NCI-H1092 treated with DMSO at 0.1 percent for 48 hours (cell line): Measurements from ENCODE around the gene TTLL11.
"Not testable (repeated sequence)": the region's sequence is repeated elsewhere in the genome, so short reads cannot be mapped to it uniquely, and the experiment has no call there.

ENCODE experiments used
- DNase-seq: peaks from one replicate; lab custom pipeline; 2025; lab: John Stamatoyannopoulos, UW

TTLL11 gene

GRCh38 chr9:121901616-121902015 is 191.5 kb downstream of the TTLL11 start:
- DNase-seq = no peak

GRCh38 chr9:121900163-121900562 is 192.9 kb downstream of the TTLL11 start:
- DNase-seq = no peak

- DNase-seq = no peak
These were observed 194.3 kb downstream of the TTLL11 start for GRCh38 chr9:121898856-121899255.

GRCh38 chr9:121897140-121897539 is 196.0 kb downstream of the TTLL11 start:
- DNase-seq = no peak

- no peak for DNase-seq
These were observed 196.6 kb downstream of the TTLL11 start for GRCh38 chr9:121896545-121896943.

GRCh38 chr9:121895818-121896544 is 197.1 kb downstream of the TTLL11 start:
- DNase-seq = peak; percentile 34

- DNase-seq = no peak
These were observed 197.8 kb downstream of the TTLL11 start for GRCh38 chr9:121895358-121895757.

- DNase-seq = not testable (repeated sequence)
These were observed 198.7 kb downstream of the TTLL11 start for GRCh38 chr9:121894380-121894779.

GRCh38 chr9:121893786-121894185 is 199.3 kb downstream of the TTLL11 start:
- no peak for DNase-seq

- DNase-seq = no peak
These were observed 200.4 kb downstream of the TTLL11 start for GRCh38 chr9:121892706-121893105.

GRCh38 chr9:121890746-121891145 is 202.4 kb downstream of the TTLL11 start:
- no peak for DNase-seq

GRCh38 chr9:121889990-121890563 is 203.0 kb downstream of the TTLL11 start:
- DNase-seq = no peak

GRCh38 chr9:121888438-121888775 is 204.7 kb downstream of the TTLL11 start:
- DNase-seq = no peak

- no peak for DNase-seq
These were observed 205.3 kb downstream of the TTLL11 start for GRCh38 chr9:121887553-121888437.

GRCh38 chr9:121886759-121887485 is 206.2 kb downstream of the TTLL11 start:
- DNase-seq = no peak

- no peak for DNase-seq
These were observed 207.7 kb downstream of the TTLL11 start for GRCh38 chr9:121885345-121885901.

- DNase-seq = peak; percentile 56
These were observed 209.0 kb downstream of the TTLL11 start for GRCh38 chr9:121884057-121884541.

GRCh38 chr9:121883281-121884056 is 209.6 kb downstream of the TTLL11 start:
- peak; percentile 12 for DNase-seq

GRCh38 chr9:121881920-121882500 is 211.1 kb downstream of the TTLL11 start:
- DNase-seq = peak; percentile 13

- DNase-seq = no peak
These were observed 212.7 kb downstream of the TTLL11 start for GRCh38 chr9:121880343-121880898.
